RPMI7951 (cell line): ENCODE measurements around the gene IL3. TPM values are rescaled to one million over a fixed set of nuclear protein-coding genes. Genes with fewer than 3 reads are reported as not detected.

Experiments
- total RNA-seq: library from RNA; depleted of rRNA; stranded (reverse); fragments of >200 nt; shearing (Covaris generic); gene quantifications from 2 replicates; pipeline ENCODE4 v1.2.3, GENCODE V29; 2014; rRNA removed

IL3 gene
- total RNA-seq, 1 experiment from 2014 or later, result not detected

Other genes starting within 250 kb of the IL3 start
- not detected in 2 replicates for gene MEIKIN, start 115.0 kb upstream of the IL3 start, total RNA-seq
- not detected in 2 replicates for gene ACSL6, start 49.0 kb upstream of the IL3 start, total RNA-seq
- gene CSF2, start 13.1 kb downstream of the IL3 start, total RNA-seq, result 4.8 and 6.4 TPM in 2 replicates
- 239 and 264 TPM in 2 replicates for gene P4HA2, start 167.2 kb downstream of the IL3 start, total RNA-seq
- gene PDLIM4, start 197.0 kb downstream of the IL3 start, total RNA-seq, result 0.48 TPM in 1 of 2 replicates, not detected in the other
- 6.7 and 6.9 TPM in 2 replicates for gene SLC22A4, start 233.7 kb downstream of the IL3 start, total RNA-seq